CD14-positive monocyte (primary cell): Measurements from ENCODE around the gene MACROH2A1. TPM values are rescaled to one million over a fixed set of nuclear protein-coding genes. Genes with fewer than 3 reads are reported as not detected.

ENCODE experiments used
- DNase-seq, 3 donors: peaks; one replicate each; pipeline ENCODE4 v3.0.0-alpha.2; 2011 to 2022
- H2AFZ ChIP-seq: 2 replicates; pipeline ENCODE4 v1.6.0; 2012; ENCODE audit warnings: mild to moderate bottlenecking, low read depth, low read length, inconsistent platforms; ENCODE audit not compliant: insufficient read depth, poor library complexity, severe bottlenecking
- H3K27ac ChIP-seq, 2 donors: 1 replicate in 1 of 2; 2 replicates in 1 of 2; pipeline ENCODE4 v1.5.1; 2012 to 2013; ENCODE audit warnings: low read length in 2 of 2, control low read depth in 1 of 2, inconsistent platforms in 1 of 2, low read depth in 1 of 2, mild to moderate bottlenecking in 1 of 2
- H3K27me3 ChIP-seq, 2 donors: one replicate each; pipeline versions ENCODE4 v1.6.0 to v1.6.1; 2011 to 2013; ENCODE audit warnings: low read length in 2 of 2; ENCODE audit not compliant: control insufficient read depth in 2 of 2, insufficient read depth in 2 of 2
- H3K36me3 ChIP-seq, 2 donors: replicated peaks in 1 of 2; 1 replicate in 1 of 2; 2 replicates in 1 of 2; pipeline versions ENCODE4 v1.5.1 to v1.6.1; 2012 to 2013; ENCODE audit warnings: low read length in 2 of 2, control low read depth in 1 of 2, inconsistent platforms in 1 of 2, mild to moderate bottlenecking in 1 of 2; ENCODE audit not compliant: insufficient read depth in 2 of 2, control insufficient read depth in 1 of 2
- H3K4me1 ChIP-seq, 2 donors: 1 replicate in 1 of 2; 2 replicates in 1 of 2; pipeline versions ENCODE4 v1.5.1 to v1.6.1; 2012 to 2013; ENCODE audit warnings: low read length in 2 of 2, control low read depth in 1 of 2, inconsistent platforms in 1 of 2, mild to moderate bottlenecking in 1 of 2, moderate library complexity in 1 of 2; ENCODE audit not compliant: insufficient read depth in 2 of 2, control insufficient read depth in 1 of 2
- H3K4me2 ChIP-seq: replicated peaks from 2 replicates; pipeline ENCODE3; 2012; ENCODE audit warnings: low read length, moderate library complexity, mild to moderate bottlenecking; ENCODE audit not compliant: poor library complexity, severe bottlenecking; ENCODE audit errors: extremely low read depth
- H3K4me3 ChIP-seq, 3 experiments: fragments of 200-600 bp in 1 of 3; sonication (generic) in 1 of 3; replicated peaks in 1 of 3; 1 replicate in 2 of 3; 2 replicates in 1 of 3; pipeline ENCODE4 v1.5.1; 2011 to 2013; ENCODE audit warnings: low read length in 3 of 3, mild to moderate bottlenecking in 3 of 3, control low read depth in 2 of 3, low read depth in 2 of 3, inconsistent platforms in 1 of 3, moderate library complexity in 1 of 3
- H3K79me2 ChIP-seq: 2 replicates; pipeline ENCODE4 v1.6.0; 2012; ENCODE audit warnings: mild to moderate bottlenecking, control low read depth, inconsistent platforms, low read length, moderate library complexity; ENCODE audit not compliant: insufficient read depth
- H3K9ac ChIP-seq: 2 replicates; pipeline ENCODE4 v1.6.0; 2017; ENCODE audit warnings: low read length, mild to moderate bottlenecking; ENCODE audit not compliant: insufficient read depth, poor library complexity, severe bottlenecking
- H3K9me3 ChIP-seq, 2 donors: replicated peaks in 1 of 2; 1 replicate in 1 of 2; 2 replicates in 1 of 2; pipeline versions ENCODE4 v1.5.1 to v1.6.1; 2012 to 2013; ENCODE audit warnings: low read length in 2 of 2, control low read depth in 1 of 2; ENCODE audit not compliant: control insufficient read depth in 1 of 2, insufficient read depth in 1 of 2
- H4K20me1 ChIP-seq: 2 replicates; pipeline ENCODE4 v1.6.0; 2012; ENCODE audit warnings: mild to moderate bottlenecking, low read length, control low read depth, moderate library complexity; ENCODE audit not compliant: insufficient read depth
- H3K27ac Mint-ChIP-seq, 7 donors: one replicate each; pipeline ENCODE4 v1.8.0; 2020; ENCODE audit warnings: mild to moderate bottlenecking in 7 of 7, mixed read lengths in 7 of 7, moderate library complexity in 6 of 7, inconsistent platforms in 2 of 7
- H3K27me3 Mint-ChIP-seq, 3 donors: one replicate each; pipeline ENCODE4 v1.8.0; 2021 to 2022; ENCODE audit warnings: low read depth in 3 of 3, mild to moderate bottlenecking in 3 of 3, mixed read lengths in 3 of 3, moderate library complexity in 3 of 3, inconsistent platforms in 1 of 3
- H3K36me3 Mint-ChIP-seq, 2 donors: one replicate each; pipeline ENCODE4 v1.8.0; 2020; ENCODE audit warnings: mixed read lengths in 2 of 2, inconsistent platforms in 1 of 2, mild to moderate bottlenecking in 1 of 2
- H3K4me1 Mint-ChIP-seq: one replicate; pipeline ENCODE4 v1.8.0; 2020; ENCODE audit warnings: mild to moderate bottlenecking, mixed read lengths
- H3K4me3 Mint-ChIP-seq, 2 donors: one replicate each; pipeline ENCODE4 v1.8.0; 2020; ENCODE audit warnings: mild to moderate bottlenecking in 2 of 2, mixed read lengths in 2 of 2, moderate library complexity in 1 of 2
- H3K9me3 Mint-ChIP-seq, 7 donors: one replicate each; pipeline ENCODE4 v1.8.0; 2020 to 2022; ENCODE audit warnings: mixed read lengths in 7 of 7, mild to moderate bottlenecking in 6 of 7, moderate library complexity in 6 of 7, inconsistent platforms in 2 of 7
- CTCF ChIP-seq: fragments of 200-600 bp; IDR thresholded peaks from one replicate; pipeline ENCODE4 v1.8.0; 2022; ENCODE audit warnings: antibody characterized with exemption, mild to moderate bottlenecking
- WGBS: methylation state at CpG from one replicate; pipeline ENCODE4 v1.1.5; 2013; ENCODE audit warnings: missing lambda C conversion rate; ENCODE audit not compliant: insufficient coverage; 5-methylcytosine and 5-hydroxymethylcytosine counted together
- intact Hi-C, 2 donors: fragments of 100-400 bp; cut with micrococcal nuclease; formaldehyde crosslinking; loops; one replicate each; pipeline versions ENCODE4 v1.15.0 to v1.15.1; 2023
- polyA plus RNA-seq, 3 donors: library from polyadenylated mRNA; depleted of rRNA in 1 of 3; unstranded in 2 of 3; stranded (reverse) in 1 of 3; fragments of 300-500 nt in 2 of 3; fragments of >200 nt in 1 of 3; fragmentation: Illumina TruSeq in 2 of 3; gene quantifications; 1 replicate in 2 of 3; 2 replicates in 1 of 3; pipeline ENCODE4 v1.2.3, GENCODE V29; 2012 to 2021

Gene MACROH2A1
- polyA plus RNA-seq, 3 donors: 352 to 443 (median 440) TPM

- WGBS: 17% methylated on average over 1 of the region's 1 CpG
- Histone ChIP-seq H3K27ac (peak overlapping the region; percentile 11 to 67), H3K79me2 (peaks cover 71% of the 10 kb centered on the region), H3K9ac (no peak overlapping the region), H3K9me3 (no peaks in the 10 kb centered on the region), H3K4me3 (no peak overlapping the region), H2AFZ (no peak overlapping the region), H3K4me1 (no peaks in the 10 kb centered on the region), H3K27me3 (no peaks in the 10 kb centered on the region), H3K36me3 (peaks cover 88 to 98% of the 10 kb centered on the region in 2 donors), H4K20me1 (peaks cover 99% of the 10 kb centered on the region), H3K4me2 (no peak overlapping the region)
- Mint-ChIP-seq H3K4me1 (no peaks in the 10 kb centered on the region), H3K4me3 (no peak overlapping the region), H3K36me3 (peaks cover 81 to 88% of the 10 kb centered on the region in 2 donors), H3K27ac (peak overlapping the region in 5 of 7 donors; percentile 36 to 79 (median 58)), H3K9me3 (no peaks in the 10 kb centered on the region), H3K27me3 (peaks cover 0 to under 1% (median 0%) of the 10 kb centered on the region in 3 donors)
- no peak for TF ChIP-seq CTCF
- intact Hi-C loops: no loop called here
- no peak for DNase-seq
Measured at GRCh38 chr5:135348918-135349317, 50.1 kb downstream of the MACROH2A1 start.

- Mint-ChIP-seq H3K27ac (peak overlapping the region in 1 of 7 donors; percentile 60), H3K4me3 (no peak overlapping the region), H3K27me3 (no peaks in the 10 kb centered on the region), H3K36me3 (peaks cover 81 to 88% of the 10 kb centered on the region in 2 donors), H3K9me3 (no peaks in the 10 kb centered on the region), H3K4me1 (no peaks in the 10 kb centered on the region)
- Histone ChIP-seq H3K36me3 (peaks cover 88 to 98% of the 10 kb centered on the region in 2 donors), H3K4me3 (no peak overlapping the region), H3K9me3 (no peaks in the 10 kb centered on the region), H3K79me2 (peaks cover 56% of the 10 kb centered on the region), H3K9ac (no peak overlapping the region), H3K4me1 (no peaks in the 10 kb centered on the region), H2AFZ (no peak overlapping the region), H3K27me3 (no peaks in the 10 kb centered on the region), H3K4me2 (no peak overlapping the region), H4K20me1 (peaks cover 99% of the 10 kb centered on the region), H3K27ac (peak overlapping the region in 1 of 2 donors; percentile 35)
- intact Hi-C loops: no loop called here
- WGBS: 95% methylated on average over 4 of the region's 4 CpGs
- TF ChIP-seq CTCF: no peak
- no peak for DNase-seq
Measured at GRCh38 chr5:135347392-135347791, 51.6 kb downstream of the MACROH2A1 start.
